Caco-2 (cell line): ENCODE data around the gene SETD5. TPM values are rescaled to one million over a fixed set of nuclear protein-coding genes. Genes with fewer than 3 reads are reported as not detected.

Source experiments
- BruUV-seq: library from RNA; stranded (reverse); fragments of 400-500 nt; replicated peaks from 2 replicates; lab custom pipeline; 2021; lab: Mats Ljungman, UMichigan
- CTCF ChIA-PET: fragments of 300-600 bp; sonication (Branson Sonifier 250); formaldehyde crosslinking; loops from one replicate; lab custom pipeline; 2022; ENCODE audit warnings: antibody characterized with exemption; lab: Charles Lee
- POLR2A ChIA-PET: fragments of 300-600 bp; sonication (Branson Sonifier 250); formaldehyde crosslinking; loops from one replicate; lab custom pipeline; 2022; ENCODE audit warnings: antibody characterized with exemption; lab: Charles Lee
- DNase-seq, 2 experiments: peaks; one replicate each; pipeline versions ENCODE4 v3.0.0 to v3.0.0-alpha.2; 2020 to 2022
- H3K27me3 ChIP-seq: replicated peaks from 2 replicates; pipeline ENCODE4 v1.6.0; 2011; ENCODE audit warnings: low read length; ENCODE audit not compliant: control insufficient read depth, insufficient read depth
- H3K36me3 ChIP-seq: 2 replicates; pipeline ENCODE4 v1.5.1; 2011; ENCODE audit warnings: low read length; ENCODE audit not compliant: control insufficient read depth, insufficient read depth
- H3K4me1 ChIP-seq: fragments of 250-450 bp; sonication (Bioruptor Pico); 2 replicates; pipeline ENCODE4 v1.5.1; 2020; ENCODE audit warnings: mild to moderate bottlenecking
- H3K4me3 ChIP-seq: 2 replicates; pipeline ENCODE4 v1.5.1; 2011; ENCODE audit warnings: low read depth, mild to moderate bottlenecking, control low read depth, low read length
- H3K9me3 ChIP-seq: fragments of 250-450 bp; sonication (Bioruptor Pico); 2 replicates; pipeline ENCODE4 v1.5.1; 2020; ENCODE audit warnings: mild to moderate bottlenecking, moderate library complexity
- H3K27ac Mint-ChIP-seq: one replicate; pipeline ENCODE4 v1.8.0; 2022; ENCODE audit warnings: mixed read lengths; ENCODE audit not compliant: unreplicated experiment
- H3K27me3 Mint-ChIP-seq: one replicate; pipeline ENCODE4 v1.8.0; 2022; ENCODE audit warnings: mixed read lengths; ENCODE audit not compliant: insufficient read depth, unreplicated experiment
- H3K36me3 Mint-ChIP-seq: one replicate; pipeline ENCODE4 v1.8.0; 2022; ENCODE audit warnings: mild to moderate bottlenecking, mixed read lengths; ENCODE audit not compliant: insufficient read depth, unreplicated experiment
- H3K4me1 Mint-ChIP-seq: one replicate; pipeline ENCODE4 v1.8.0; 2022; ENCODE audit warnings: low read depth, mixed read lengths; ENCODE audit not compliant: unreplicated experiment
- H3K4me3 Mint-ChIP-seq: one replicate; pipeline ENCODE4 v1.8.0; 2022; ENCODE audit warnings: mild to moderate bottlenecking, moderate library complexity, mixed read lengths; ENCODE audit not compliant: unreplicated experiment
- H3K9me3 Mint-ChIP-seq: one replicate; pipeline ENCODE4 v1.8.0; 2022; ENCODE audit warnings: mixed read lengths; ENCODE audit not compliant: unreplicated experiment
- intact Hi-C: fragments of 100-400 bp; cut with micrococcal nuclease; formaldehyde crosslinking; loops from one replicate; pipeline ENCODE4 v1.10.0; 2022; ENCODE audit not compliant: unreplicated experiment
- total RNA-seq: library from RNA; stranded (reverse); gene quantifications from 2 replicates; pipeline ENCODE4 v1.2.3, GENCODE V29; 2022
- TF ChIP-seq, protein P1 (sequence below), 2 experiments: fragments of 200-600 bp in 1 of 2; IDR thresholded peaks; 1 replicate in 1 of 2; 2 replicates in 1 of 2; pipeline versions ENCODE4 v1.5.1 to v1.8.0; 2011 to 2022; ENCODE audit warnings: antibody characterized with exemption in 1 of 2, control low read depth in 1 of 2, inconsistent platforms in 1 of 2, low read depth in 1 of 2, low read length in 1 of 2, mild to moderate bottlenecking in 1 of 2, moderate library complexity in 1 of 2; ENCODE audit not compliant: insufficient read depth in 1 of 2, severe bottlenecking in 1 of 2, unreplicated experiment in 1 of 2

Gene SETD5
- total RNA-seq, 1 experiment from 2014 or later, result 140 TPM

DNA sequence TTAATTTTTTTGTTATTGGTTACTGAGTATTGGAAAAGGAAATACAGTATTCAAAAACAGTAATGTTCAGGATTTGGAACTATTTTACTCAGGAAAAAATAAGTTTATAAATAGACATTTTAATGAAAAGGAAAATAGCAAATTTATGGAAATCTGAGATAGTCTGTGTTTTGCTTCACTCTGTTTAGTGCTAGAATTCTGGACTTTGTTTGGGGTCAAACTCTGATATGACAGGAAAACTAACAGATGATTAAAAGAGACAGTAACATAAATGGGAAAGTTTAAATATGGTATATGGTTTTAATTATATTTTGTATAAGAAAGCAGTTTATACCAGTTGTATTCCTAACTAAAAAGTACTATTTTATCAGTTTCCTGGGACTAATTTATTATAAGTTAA lies 17.4 kb downstream of the SETD5 start:
- Histone ChIP-seq H3K9me3 (no peaks in the 10 kb centered on the region), H3K4me3 (no peak overlapping the region), H3K27me3 (no peaks in the 10 kb centered on the region), H3K36me3 (no peaks in the 10 kb centered on the region; the same call in 1 of the 2 replicates), H3K4me1 (peaks cover 25% of the 10 kb centered on the region)
- Mint-ChIP-seq H3K27ac (no peak overlapping the region), H3K4me1 (peaks cover 9% of the 10 kb centered on the region), H3K9me3 (no peaks in the 10 kb centered on the region), H3K4me3 (no peak overlapping the region), H3K36me3 (peaks cover 22% of the 10 kb centered on the region), H3K27me3 (no peaks in the 10 kb centered on the region)
- no TSS peak for BruUV-seq
- ChIA-PET POLR2A (no interaction called here), CTCF (no interaction called here)
- intact Hi-C loops, result no loop called here
- TF ChIP-seq, protein P1, sequence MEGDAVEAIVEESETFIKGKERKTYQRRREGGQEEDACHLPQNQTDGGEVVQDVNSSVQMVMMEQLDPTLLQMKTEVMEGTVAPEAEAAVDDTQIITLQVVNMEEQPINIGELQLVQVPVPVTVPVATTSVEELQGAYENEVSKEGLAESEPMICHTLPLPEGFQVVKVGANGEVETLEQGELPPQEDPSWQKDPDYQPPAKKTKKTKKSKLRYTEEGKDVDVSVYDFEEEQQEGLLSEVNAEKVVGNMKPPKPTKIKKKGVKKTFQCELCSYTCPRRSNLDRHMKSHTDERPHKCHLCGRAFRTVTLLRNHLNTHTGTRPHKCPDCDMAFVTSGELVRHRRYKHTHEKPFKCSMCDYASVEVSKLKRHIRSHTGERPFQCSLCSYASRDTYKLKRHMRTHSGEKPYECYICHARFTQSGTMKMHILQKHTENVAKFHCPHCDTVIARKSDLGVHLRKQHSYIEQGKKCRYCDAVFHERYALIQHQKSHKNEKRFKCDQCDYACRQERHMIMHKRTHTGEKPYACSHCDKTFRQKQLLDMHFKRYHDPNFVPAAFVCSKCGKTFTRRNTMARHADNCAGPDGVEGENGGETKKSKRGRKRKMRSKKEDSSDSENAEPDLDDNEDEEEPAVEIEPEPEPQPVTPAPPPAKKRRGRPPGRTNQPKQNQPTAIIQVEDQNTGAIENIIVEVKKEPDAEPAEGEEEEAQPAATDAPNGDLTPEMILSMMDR (IDR thresholded peaks at IDR 0.05; ENCODE audit: insufficient read depth in 1 of 2, low read depth in 1 of 2, low read length in 1 of 2, severe bottlenecking in 1 of 2, unreplicated experiment in 1 of 2), result no peak
- DNase-seq, result no peak

DNA sequence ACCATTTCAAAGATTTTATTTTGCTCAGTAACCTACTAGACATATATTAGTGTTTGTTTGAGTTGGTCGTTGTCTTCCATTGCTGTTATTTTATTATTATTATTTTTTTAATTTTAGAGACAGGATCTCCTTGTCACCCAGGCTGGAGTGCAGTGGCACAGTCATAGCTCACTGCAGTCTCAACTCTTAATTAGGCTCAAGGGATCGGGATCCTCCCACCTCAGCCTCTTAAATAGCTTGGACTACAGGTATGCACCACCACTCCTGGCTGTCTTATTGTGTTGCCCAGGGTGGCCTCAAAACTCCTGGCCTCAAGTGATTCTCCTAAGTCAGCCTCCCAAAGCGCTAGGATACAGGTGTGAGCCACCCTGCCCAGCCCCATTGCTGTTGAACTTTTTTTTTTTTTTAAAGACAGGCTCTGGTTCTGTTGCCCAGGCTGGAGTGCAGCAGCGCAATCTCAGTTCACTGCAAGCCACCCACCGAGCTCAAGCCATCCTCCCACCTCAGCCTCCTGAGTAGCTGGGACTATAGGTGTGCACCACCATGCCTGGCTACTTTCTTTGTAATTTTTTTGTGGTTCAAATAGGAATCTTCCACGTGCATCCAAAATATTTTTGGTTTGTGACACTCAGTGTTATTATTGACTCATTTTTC lies 18.2 kb downstream of the SETD5 start:
- Mint-ChIP-seq H3K4me1 (peaks cover 11% of the 10 kb centered on the region), H3K9me3 (no peaks in the 10 kb centered on the region), H3K27me3 (no peaks in the 10 kb centered on the region), H3K27ac (no peak overlapping the region), H3K4me3 (no peak overlapping the region), H3K36me3 (peaks cover 22% of the 10 kb centered on the region)
- CTCF ChIA-PET, result interaction anchor here (0.7 kb wide), 1 partner anchor 62 kb away, joined by 4 read pairs; no protein-coding TSS in a partner anchor
- Histone ChIP-seq H3K4me1 (peaks cover 20% of the 10 kb centered on the region; the same call in 1 of the 2 replicates), H3K36me3 (no peaks in the 10 kb centered on the region; the same call in 1 of the 2 replicates), H3K4me3 (no peak overlapping the region), H3K9me3 (no peaks in the 10 kb centered on the region), H3K27me3 (no peaks in the 10 kb centered on the region)
- DNase-seq, result no peak
- TF ChIP-seq, protein P1 (IDR thresholded peaks at IDR 0.05; ENCODE audit: insufficient read depth in 1 of 2, low read depth in 1 of 2, low read length in 1 of 2, severe bottlenecking in 1 of 2, unreplicated experiment in 1 of 2), result no peak
- BruUV-seq, result no TSS peak
- intact Hi-C loops, result no loop called here
- POLR2A ChIA-PET, result interaction anchor here (0.5 to 1.8 kb wide), 2 partner anchors 18 to 19 kb away, joined by 3 to 4 read pairs; partner anchors contain the start of gene SETD5

DNA sequence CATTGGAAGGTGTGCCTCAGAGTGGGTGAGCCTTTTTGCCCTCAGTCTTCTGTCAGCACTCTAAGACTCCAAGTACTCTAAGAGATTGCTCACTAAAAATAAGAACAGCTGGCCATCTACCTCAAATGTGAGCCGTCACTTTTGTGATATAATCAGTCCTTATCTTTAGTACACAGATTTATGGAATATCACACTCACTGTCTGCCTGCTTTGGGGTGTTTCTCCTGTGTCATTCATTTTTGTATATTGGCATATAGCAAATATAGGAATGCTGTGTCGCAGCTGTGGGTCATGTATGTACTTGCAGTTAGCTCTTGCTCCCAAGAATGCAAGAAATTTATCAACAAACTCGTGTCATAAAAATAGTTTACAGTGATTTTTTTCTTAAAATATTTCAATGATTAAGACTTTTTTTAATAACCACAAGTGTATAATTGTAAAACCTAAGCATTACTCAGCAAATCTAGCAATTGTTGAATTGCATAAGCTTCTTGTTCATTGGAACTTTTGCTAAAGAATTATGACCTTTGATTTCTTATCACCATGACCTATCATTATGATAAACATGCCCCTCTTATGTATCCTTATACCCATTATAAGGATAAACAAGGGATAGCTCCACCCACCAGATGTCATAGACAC lies 18.8 kb downstream of the SETD5 start:
- Mint-ChIP-seq H3K4me1 (peaks cover 15% of the 10 kb centered on the region), H3K27me3 (no peaks in the 10 kb centered on the region), H3K9me3 (no peaks in the 10 kb centered on the region), H3K27ac (no peak overlapping the region), H3K4me3 (no peak overlapping the region), H3K36me3 (peaks cover 25% of the 10 kb centered on the region)
- Histone ChIP-seq H3K27me3 (no peaks in the 10 kb centered on the region), H3K4me3 (no peak overlapping the region), H3K9me3 (no peaks in the 10 kb centered on the region), H3K36me3 (no peaks in the 10 kb centered on the region; the same call in 1 of the 2 replicates), H3K4me1 (peaks cover 24% of the 10 kb centered on the region; the same call in 1 of the 2 replicates)
- DNase-seq, result no peak
- ChIA-PET CTCF (interaction anchor here (0.7 kb wide), 1 partner anchor 63 kb away, joined by 4 read pairs; no protein-coding TSS in a partner anchor), POLR2A (interaction anchor here (0.5 to 1.8 kb wide), 2 partner anchors 19 to 20 kb away, joined by 3 to 4 read pairs; partner anchors contain the start of gene SETD5)
- BruUV-seq, result no TSS peak
- intact Hi-C loops, result no loop called here
- TF ChIP-seq, protein P1 (IDR thresholded peaks at IDR 0.05; ENCODE audit: insufficient read depth in 1 of 2, low read depth in 1 of 2, low read length in 1 of 2, severe bottlenecking in 1 of 2, unreplicated experiment in 1 of 2), result no peak
